ENCODE measurements around the gene ECPAS.
A peak's percentile ranks its signal among the peaks of the same experiment; 100 is the strongest.
"Not testable (repeated sequence)": the region's sequence is repeated elsewhere in the genome, so short reads cannot be mapped to it uniquely, and the experiment has no call there.

The ECPAS gene

DNA sequence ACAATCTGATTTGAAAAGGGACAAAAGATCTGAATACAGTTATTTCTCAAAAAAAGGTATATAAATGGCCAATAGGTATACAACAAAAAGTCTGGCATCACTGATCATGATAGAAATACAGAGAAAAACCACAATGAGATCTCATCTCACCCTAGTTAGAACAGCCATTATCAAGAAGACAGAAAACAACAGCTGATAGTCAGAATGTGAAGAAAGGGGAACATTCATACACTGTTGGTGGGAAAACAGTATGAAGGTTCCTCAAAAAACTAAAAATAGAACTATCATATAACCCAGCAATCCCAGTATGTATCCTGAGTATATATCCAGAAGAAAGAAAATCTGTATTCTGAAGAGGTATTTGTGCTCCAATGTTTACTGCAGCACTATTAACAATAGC is 78.5 kb downstream of the ECPAS start:
- Mint-ChIP-seq H3K9me3 (peaks cover 45% of the 10 kb centered on the region), H3K27ac (no peak overlapping the region), H3K4me3 (no peak overlapping the region), H3K36me3 (ENCODE audit: low read depth) (peaks cover 89% of the 10 kb centered on the region), H3K27me3 (ENCODE audit: low read depth) (no peaks in the 10 kb centered on the region), H3K4me1 (no peaks in the 10 kb centered on the region)
- TF ChIP-seq, protein P1, sequence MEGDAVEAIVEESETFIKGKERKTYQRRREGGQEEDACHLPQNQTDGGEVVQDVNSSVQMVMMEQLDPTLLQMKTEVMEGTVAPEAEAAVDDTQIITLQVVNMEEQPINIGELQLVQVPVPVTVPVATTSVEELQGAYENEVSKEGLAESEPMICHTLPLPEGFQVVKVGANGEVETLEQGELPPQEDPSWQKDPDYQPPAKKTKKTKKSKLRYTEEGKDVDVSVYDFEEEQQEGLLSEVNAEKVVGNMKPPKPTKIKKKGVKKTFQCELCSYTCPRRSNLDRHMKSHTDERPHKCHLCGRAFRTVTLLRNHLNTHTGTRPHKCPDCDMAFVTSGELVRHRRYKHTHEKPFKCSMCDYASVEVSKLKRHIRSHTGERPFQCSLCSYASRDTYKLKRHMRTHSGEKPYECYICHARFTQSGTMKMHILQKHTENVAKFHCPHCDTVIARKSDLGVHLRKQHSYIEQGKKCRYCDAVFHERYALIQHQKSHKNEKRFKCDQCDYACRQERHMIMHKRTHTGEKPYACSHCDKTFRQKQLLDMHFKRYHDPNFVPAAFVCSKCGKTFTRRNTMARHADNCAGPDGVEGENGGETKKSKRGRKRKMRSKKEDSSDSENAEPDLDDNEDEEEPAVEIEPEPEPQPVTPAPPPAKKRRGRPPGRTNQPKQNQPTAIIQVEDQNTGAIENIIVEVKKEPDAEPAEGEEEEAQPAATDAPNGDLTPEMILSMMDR (IDR thresholded peaks at IDR 0.05; ENCODE audit: unreplicated experiment in 3 of 3): no peak

DNA sequence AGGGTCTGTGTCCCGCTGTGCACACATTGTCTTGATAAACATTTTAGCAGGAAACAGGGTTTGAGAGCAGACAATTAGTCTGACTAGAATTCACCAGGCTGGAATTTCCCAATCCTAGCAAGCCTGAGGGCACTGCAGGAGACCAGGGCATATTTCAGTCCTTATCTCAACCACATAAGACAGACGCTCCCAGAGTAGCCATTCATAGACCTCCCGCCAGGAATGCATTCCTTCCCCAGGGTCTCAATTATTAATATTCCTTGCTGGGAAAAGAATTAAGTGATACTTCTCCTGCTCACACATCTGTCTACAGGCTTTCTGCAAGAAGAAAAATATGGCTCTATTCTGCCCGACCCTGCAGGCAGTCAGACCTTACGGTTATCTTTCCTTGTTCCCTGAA is 82.7 kb downstream of the ECPAS start:
- H3K36me3 Mint-ChIP-seq (ENCODE audit: low read depth): peaks cover 95% of the 10 kb centered on the region
- H3K4me1 Mint-ChIP-seq; H3K27ac Mint-ChIP-seq; H3K4me3 Mint-ChIP-seq; H3K27me3 Mint-ChIP-seq (ENCODE audit: low read depth): not testable (repeated sequence)
- peaks cover 51% of the 10 kb centered on the region for H3K9me3 Mint-ChIP-seq

DNA sequence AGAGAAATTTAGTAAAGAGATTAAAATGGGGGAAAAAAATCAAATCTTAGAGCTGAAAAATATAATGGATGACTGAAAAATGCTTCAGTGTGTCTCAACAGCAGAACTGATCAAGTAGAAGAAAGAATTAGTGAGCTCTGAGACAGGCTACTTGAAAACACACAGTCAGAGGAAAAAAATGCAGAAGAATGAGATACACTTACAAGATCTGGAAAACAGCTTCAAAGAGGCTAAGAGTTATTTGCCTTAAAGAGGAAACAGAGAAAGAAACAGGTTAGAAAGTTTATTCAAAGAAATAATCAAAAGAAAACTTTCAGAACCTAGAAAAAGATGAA is 83.7 kb downstream of the ECPAS start:
- Mint-ChIP-seq H3K9me3 (peaks cover 45% of the 10 kb centered on the region), H3K4me3 (no peak overlapping the region), H3K27ac (no peak overlapping the region), H3K4me1 (no peaks in the 10 kb centered on the region), H3K36me3 (ENCODE audit: low read depth) (peaks cover 91% of the 10 kb centered on the region), H3K27me3 (ENCODE audit: low read depth) (no peaks in the 10 kb centered on the region)
- TF ChIP-seq, protein P1 (IDR thresholded peaks at IDR 0.05; ENCODE audit: unreplicated experiment in 3 of 3): no peak

DNA sequence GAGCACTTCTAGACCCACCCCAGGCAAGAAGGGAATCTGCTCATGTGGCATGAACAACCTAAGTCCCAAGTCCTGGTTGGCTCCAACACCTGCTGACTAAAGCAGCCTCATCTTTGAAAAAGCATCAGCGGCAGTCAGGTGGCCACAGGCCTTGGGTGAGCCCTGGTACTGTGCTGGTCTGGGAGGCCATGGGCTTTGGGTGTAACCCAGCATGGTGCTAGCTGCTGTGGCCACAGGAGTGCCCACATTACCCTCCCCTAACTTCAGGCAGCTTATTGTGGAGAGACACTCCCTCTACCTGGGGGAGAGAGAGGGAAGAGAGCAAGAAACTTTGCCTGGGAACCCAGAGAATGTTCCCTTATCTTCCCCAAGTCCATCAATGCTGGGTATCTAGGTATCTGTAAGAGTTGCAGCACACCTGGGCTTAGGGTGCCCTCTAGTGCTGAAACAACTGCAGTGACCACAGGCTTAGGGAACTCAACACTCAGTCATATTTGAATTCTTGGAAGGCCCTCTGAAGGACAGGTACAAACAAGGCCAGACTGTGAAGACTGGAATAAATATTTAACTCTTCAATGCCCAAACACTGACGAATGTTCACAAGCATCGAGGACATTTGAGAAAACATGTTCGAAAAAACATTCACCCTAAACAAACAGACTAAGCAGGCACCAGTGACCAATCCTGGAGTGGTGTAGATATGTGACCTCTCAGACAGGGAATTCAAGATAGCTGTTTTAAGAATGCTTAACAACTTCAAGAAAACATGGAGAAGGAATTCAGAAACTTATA is 84.2 kb downstream of the ECPAS start:
- Mint-ChIP-seq H3K4me3 (no peak overlapping the region), H3K4me1 (no peaks in the 10 kb centered on the region), H3K27me3 (ENCODE audit: low read depth) (no peaks in the 10 kb centered on the region), H3K9me3 (peaks cover 39% of the 10 kb centered on the region), H3K27ac (no peak overlapping the region), H3K36me3 (ENCODE audit: low read depth) (peaks cover 91% of the 10 kb centered on the region)
- TF ChIP-seq, protein P1 (IDR thresholded peaks at IDR 0.05; ENCODE audit: unreplicated experiment in 3 of 3): peak in 2 of 3 experiments; percentile 9 to 14

DNA sequence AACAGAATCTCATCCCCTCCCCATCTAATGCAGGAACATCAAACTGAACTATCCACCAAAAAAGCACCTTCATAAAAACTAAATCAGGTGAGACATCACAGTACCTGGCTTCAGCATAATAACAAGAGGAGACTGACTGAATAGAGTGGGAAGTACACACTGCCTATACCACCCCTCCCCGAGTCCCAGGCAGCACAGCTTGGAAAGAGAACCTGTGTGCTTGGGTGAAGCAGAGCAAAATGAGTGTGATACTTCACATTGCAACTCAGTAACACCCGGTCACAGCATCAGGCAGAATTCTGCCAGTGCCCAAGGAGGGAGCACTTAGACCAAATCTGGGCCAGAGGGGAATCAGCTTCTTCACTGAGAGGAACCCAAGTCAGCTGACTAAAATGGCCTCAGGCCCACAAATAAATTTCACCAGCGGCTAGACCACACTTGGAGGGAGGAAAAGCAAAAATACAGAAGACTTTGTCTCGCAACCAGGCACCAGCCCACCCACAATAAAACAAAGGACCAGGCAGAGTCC is 84.9 kb downstream of the ECPAS start:
- no peaks in the 10 kb centered on the region for H3K27me3 Mint-ChIP-seq (ENCODE audit: low read depth)
- H3K36me3 Mint-ChIP-seq (ENCODE audit: low read depth): peaks cover 91% of the 10 kb centered on the region
- no peak overlapping the region for H3K27ac Mint-ChIP-seq
- TF ChIP-seq, protein P1 (IDR thresholded peaks at IDR 0.05; ENCODE audit: unreplicated experiment in 3 of 3): no peak
- H3K4me3 Mint-ChIP-seq: no peak overlapping the region
- no peaks in the 10 kb centered on the region for H3K4me1 Mint-ChIP-seq
- peaks cover 32% of the 10 kb centered on the region for H3K9me3 Mint-ChIP-seq

DNA sequence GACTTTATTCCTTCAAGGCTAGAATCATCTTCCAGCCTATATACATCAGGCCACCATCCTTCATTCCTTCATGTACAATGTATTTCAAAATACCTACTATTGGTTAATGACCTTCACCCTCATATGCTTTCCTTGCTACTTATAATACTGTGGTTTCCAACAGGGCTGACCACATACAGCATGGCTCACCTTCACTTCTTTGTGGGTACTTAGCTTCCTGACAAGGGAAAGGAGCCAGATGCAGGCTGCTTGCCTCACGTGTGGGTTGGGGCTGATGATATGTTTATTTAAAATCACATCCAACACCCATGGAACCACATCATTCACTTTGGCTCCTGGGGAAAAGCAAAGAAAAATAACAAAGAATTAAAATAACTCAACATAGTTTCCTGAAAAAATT is 90.2 kb downstream of the ECPAS start:
- Mint-ChIP-seq H3K27ac (no peak overlapping the region), H3K4me3 (no peak overlapping the region), H3K9me3 (no peaks in the 10 kb centered on the region), H3K27me3 (ENCODE audit: low read depth) (no peaks in the 10 kb centered on the region), H3K4me1 (no peaks in the 10 kb centered on the region), H3K36me3 (ENCODE audit: low read depth) (peaks cover 67% of the 10 kb centered on the region)
- TF ChIP-seq, protein P1 (IDR thresholded peaks at IDR 0.05; ENCODE audit: unreplicated experiment in 3 of 3): no peak
